ENCODE data around the gene TBX4. TPM values are rescaled to one million over a fixed set of nuclear protein-coding genes. Genes with fewer than 3 reads are reported as not detected.

TBX4 gene
- total RNA-seq, 4 donors from 2014 or later, result 0.27 TPM; not detected in 3

GRCh38 chr17:61480414-61480807, 28.2 kb downstream of the TBX4 start:
- 67% methylated on average over 1 of the region's 5 CpGs; no CpG with 5 or more reads in 1 of the 2 donors for WGBS, 2 donors (ENCODE audit: low coverage in 1 of 2)
- H3K27ac ChIP-seq, result no peak overlapping the region
- TF ChIP-seq EP300 (IDR thresholded peaks at IDR 0.05), result no peak
- TF ChIP-seq POLR2AphosphoS5 (IDR thresholded peaks at IDR 0.05), result no peak
- no peak for TF ChIP-seq CTCF (IDR thresholded peaks at IDR 0.05)
- no peak for TF ChIP-seq POLR2A (IDR thresholded peaks at IDR 0.05)
- H3K27me3 ChIP-seq, result peaks cover 19% of the 10 kb centered on the region
- no peak for ATAC-seq
- H3K4me3 ChIP-seq, result no peak overlapping the region
- H3K9me3 ChIP-seq, result no peaks in the 10 kb centered on the region
- no peaks in the 10 kb centered on the region for H3K4me1 ChIP-seq
- no peaks in the 10 kb centered on the region for H3K36me3 ChIP-seq

GRCh38 chr17:61481421-61481820, 29.2 kb downstream of the TBX4 start:
- no peaks in the 10 kb centered on the region for H3K9me3 ChIP-seq
- TF ChIP-seq POLR2AphosphoS5 (IDR thresholded peaks at IDR 0.05) (no peak), EP300 (IDR thresholded peaks at IDR 0.05) (no peak), CTCF (IDR thresholded peaks at IDR 0.05) (no peak), POLR2A (IDR thresholded peaks at IDR 0.05) (no peak)
- H3K27ac ChIP-seq, result no peak overlapping the region
- no peak overlapping the region for H3K4me3 ChIP-seq
- no peaks in the 10 kb centered on the region for H3K36me3 ChIP-seq
- ATAC-seq, result no peak
- 87 to 100% methylated on average over 3 to 5 of the region's 5 CpGs for WGBS, 2 donors (ENCODE audit: low coverage in 1 of 2)
- peaks cover 0 to 2% (median 0%) of the 10 kb centered on the region in 3 donors for H3K4me1 ChIP-seq
- H3K27me3 ChIP-seq, result peaks cover 10% of the 10 kb centered on the region

GRCh38 chr17:61482467-61482866, 30.2 kb downstream of the TBX4 start:
- no peak for TF ChIP-seq CTCF (IDR thresholded peaks at IDR 0.05)
- no peak for TF ChIP-seq POLR2A (IDR thresholded peaks at IDR 0.05)
- no peak for TF ChIP-seq POLR2AphosphoS5 (IDR thresholded peaks at IDR 0.05)
- no peak for TF ChIP-seq EP300 (IDR thresholded peaks at IDR 0.05)
- WGBS, 2 donors (ENCODE audit: low coverage in 1 of 2), result no CpG with 5 or more reads among the region's 8 CpGs
- Histone ChIP-seq H3K27ac (no peak overlapping the region), H3K9me3 (no peaks in the 10 kb centered on the region), H3K4me1 (peaks cover 0 to 4% (median 0%) of the 10 kb centered on the region in 3 donors), H3K4me3 (no peak overlapping the region), H3K27me3 (no peaks in the 10 kb centered on the region), H3K36me3 (no peaks in the 10 kb centered on the region)
- no peak for ATAC-seq

GRCh38 chr17:61483778-61484116, 31.5 kb downstream of the TBX4 start:
- H3K4me3 ChIP-seq, result no peak overlapping the region
- no peak overlapping the region for H3K27ac ChIP-seq
- no peaks in the 10 kb centered on the region for H3K27me3 ChIP-seq
- no peak for ATAC-seq
- no peaks in the 10 kb centered on the region for H3K36me3 ChIP-seq
- H3K4me1 ChIP-seq, result peaks cover 0 to 4% (median 0%) of the 10 kb centered on the region in 3 donors
- WGBS, 2 donors (ENCODE audit: low coverage in 1 of 2), result 71 to 76% methylated on average over 1 to 2 of the region's 2 CpGs
- no peaks in the 10 kb centered on the region for H3K9me3 ChIP-seq
- no peak for TF ChIP-seq POLR2A (IDR thresholded peaks at IDR 0.05)
- TF ChIP-seq EP300 (IDR thresholded peaks at IDR 0.05), result no peak
- no peak for TF ChIP-seq POLR2AphosphoS5 (IDR thresholded peaks at IDR 0.05)
- no peak for TF ChIP-seq CTCF (IDR thresholded peaks at IDR 0.05)

GRCh38 chr17:61484174-61484573, 32.0 kb downstream of the TBX4 start:
- Histone ChIP-seq H3K36me3 (no peaks in the 10 kb centered on the region), H3K27ac (no peak overlapping the region), H3K27me3 (no peaks in the 10 kb centered on the region), H3K4me1 (peaks cover 0 to 4% (median 0%) of the 10 kb centered on the region in 3 donors), H3K4me3 (no peak overlapping the region), H3K9me3 (no peaks in the 10 kb centered on the region)
- no peak for ATAC-seq
- TF ChIP-seq CTCF (IDR thresholded peaks at IDR 0.05), result no peak
- TF ChIP-seq POLR2AphosphoS5 (IDR thresholded peaks at IDR 0.05), result no peak
- no peak for TF ChIP-seq EP300 (IDR thresholded peaks at IDR 0.05)
- TF ChIP-seq POLR2A (IDR thresholded peaks at IDR 0.05), result no peak
- WGBS, 2 donors (ENCODE audit: low coverage in 1 of 2), result 92 to 100% methylated on average over 2 of the region's 5 CpGs
